Thoracic aorta (tissue), 2 donors: ENCODE measurements around the gene PLVAP. TPM values are rescaled to one million over a fixed set of nuclear protein-coding genes. Genes with fewer than 3 reads are reported as not detected.

Experiments
- ATAC-seq: fragments of 150-250 bp; one replicate; pipeline ENCODE4 v1.8.0; 2017; ENCODE audit warnings: low read depth; ENCODE audit not compliant: insufficient number of reproducible peaks, low FRiP score
- DNase-seq: peaks from one replicate; pipeline ENCODE4 v3.0.0-alpha.2; 2020; ENCODE audit warnings: low spot score
- H3K27ac ChIP-seq, 2 donors: fragments of 200-600 bp; sonication (generic); 1 replicate in 1 of 2; 2 replicates in 1 of 2; pipeline ENCODE4 v1.5.1; 2016; ENCODE audit warnings: mild to moderate bottlenecking in 2 of 2, moderate library complexity in 2 of 2
- H3K27me3 ChIP-seq: fragments of 200-600 bp; sonication (generic); replicated peaks from 2 replicates; pipeline ENCODE4 v1.6.0; 2016; ENCODE audit warnings: mild to moderate bottlenecking; ENCODE audit not compliant: insufficient read depth
- H3K36me3 ChIP-seq: fragments of 200-600 bp; sonication (generic); one replicate; pipeline ENCODE4 v1.5.1; 2016
- H3K4me1 ChIP-seq, 2 donors: fragments of 200-600 bp; sonication (generic); 1 replicate in 1 of 2; 2 replicates in 1 of 2; pipeline versions ENCODE4 v1.5.1 to v1.6.0; 2016; ENCODE audit warnings: low read depth in 2 of 2, mild to moderate bottlenecking in 1 of 2; ENCODE audit not compliant: control insufficient read depth in 1 of 2
- H3K4me3 ChIP-seq: fragments of 200-600 bp; sonication (generic); 2 replicates; pipeline ENCODE4 v1.5.1; 2016; ENCODE audit warnings: mild to moderate bottlenecking
- H3K9me3 ChIP-seq: fragments of 200-600 bp; sonication (generic); 2 replicates; pipeline ENCODE4 v1.5.1; 2016
- total RNA-seq, 2 donors: library from RNA; depleted of rRNA; stranded (reverse); fragments of >200 nt; gene quantifications; one replicate each; pipeline versions ENCODE4 v1.1.0 to v1.2.3, GENCODE V29; 2016
- TF ChIP-seq, protein P1 (sequence below): fragments of 200-600 bp; sonication (generic); IDR thresholded peaks from one replicate; pipeline ENCODE4 v1.5.1; 2019; ENCODE audit warnings: antibody characterized with exemption

Gene PLVAP
- total RNA-seq, 2 donors from 2014 or later, result 120 to 126 TPM

DNA sequence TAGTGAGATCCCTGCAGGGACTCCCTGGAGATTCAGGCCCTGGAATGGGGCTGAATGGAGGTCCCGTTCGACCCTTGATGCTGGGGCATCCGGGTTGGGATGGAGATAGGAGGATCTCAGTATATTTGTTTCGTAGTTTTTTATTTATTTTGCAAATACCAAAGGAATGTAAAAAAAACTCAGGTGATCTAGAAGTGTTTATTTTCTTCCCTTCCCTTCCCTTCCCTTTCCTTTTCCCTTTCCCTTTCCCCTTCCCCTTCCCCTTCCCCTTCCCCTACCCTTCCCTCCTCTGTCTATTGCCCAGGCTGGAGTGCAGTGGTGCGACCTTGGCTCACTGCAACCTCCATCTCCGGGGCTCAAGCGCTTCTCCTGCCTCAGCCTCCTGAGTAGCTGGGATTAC, 35.3 kb downstream of the PLVAP start:
- TF ChIP-seq, protein P1, sequence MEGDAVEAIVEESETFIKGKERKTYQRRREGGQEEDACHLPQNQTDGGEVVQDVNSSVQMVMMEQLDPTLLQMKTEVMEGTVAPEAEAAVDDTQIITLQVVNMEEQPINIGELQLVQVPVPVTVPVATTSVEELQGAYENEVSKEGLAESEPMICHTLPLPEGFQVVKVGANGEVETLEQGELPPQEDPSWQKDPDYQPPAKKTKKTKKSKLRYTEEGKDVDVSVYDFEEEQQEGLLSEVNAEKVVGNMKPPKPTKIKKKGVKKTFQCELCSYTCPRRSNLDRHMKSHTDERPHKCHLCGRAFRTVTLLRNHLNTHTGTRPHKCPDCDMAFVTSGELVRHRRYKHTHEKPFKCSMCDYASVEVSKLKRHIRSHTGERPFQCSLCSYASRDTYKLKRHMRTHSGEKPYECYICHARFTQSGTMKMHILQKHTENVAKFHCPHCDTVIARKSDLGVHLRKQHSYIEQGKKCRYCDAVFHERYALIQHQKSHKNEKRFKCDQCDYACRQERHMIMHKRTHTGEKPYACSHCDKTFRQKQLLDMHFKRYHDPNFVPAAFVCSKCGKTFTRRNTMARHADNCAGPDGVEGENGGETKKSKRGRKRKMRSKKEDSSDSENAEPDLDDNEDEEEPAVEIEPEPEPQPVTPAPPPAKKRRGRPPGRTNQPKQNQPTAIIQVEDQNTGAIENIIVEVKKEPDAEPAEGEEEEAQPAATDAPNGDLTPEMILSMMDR, result no peak
- H3K36me3 ChIP-seq, result peaks cover 9% of the 10 kb centered on the region
- DNase-seq, result no peak
- no peaks in the 10 kb centered on the region for H3K9me3 ChIP-seq
- no peak for ATAC-seq
- H3K27me3 ChIP-seq, result no peaks in the 10 kb centered on the region
- no peak overlapping the region for H3K27ac ChIP-seq
- H3K4me1 ChIP-seq, result peaks cover 7 to 24% of the 10 kb centered on the region in 2 donors
- H3K4me3 ChIP-seq, result no peak overlapping the region

DNA sequence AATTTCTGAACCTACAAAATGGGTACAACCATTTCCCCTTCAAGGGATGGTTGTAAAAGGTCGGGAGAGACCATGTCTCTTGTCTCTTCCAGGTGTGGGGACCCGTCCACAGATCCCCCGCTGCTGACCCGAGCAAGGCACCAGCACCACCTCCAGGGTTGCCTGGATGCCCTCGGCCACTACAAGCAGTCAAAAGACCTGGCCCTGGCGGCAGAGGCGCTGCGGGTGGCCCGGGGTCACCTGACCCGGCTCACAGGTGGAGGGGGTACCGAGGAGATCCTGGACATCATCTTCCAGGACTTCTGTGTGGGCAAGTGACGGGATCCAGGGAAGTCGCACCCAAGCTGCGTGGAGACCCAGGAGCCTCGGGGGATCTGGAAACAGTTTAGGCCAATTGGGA, 35.8 kb downstream of the PLVAP start:
- no peak overlapping the region for H3K27ac ChIP-seq

DNA sequence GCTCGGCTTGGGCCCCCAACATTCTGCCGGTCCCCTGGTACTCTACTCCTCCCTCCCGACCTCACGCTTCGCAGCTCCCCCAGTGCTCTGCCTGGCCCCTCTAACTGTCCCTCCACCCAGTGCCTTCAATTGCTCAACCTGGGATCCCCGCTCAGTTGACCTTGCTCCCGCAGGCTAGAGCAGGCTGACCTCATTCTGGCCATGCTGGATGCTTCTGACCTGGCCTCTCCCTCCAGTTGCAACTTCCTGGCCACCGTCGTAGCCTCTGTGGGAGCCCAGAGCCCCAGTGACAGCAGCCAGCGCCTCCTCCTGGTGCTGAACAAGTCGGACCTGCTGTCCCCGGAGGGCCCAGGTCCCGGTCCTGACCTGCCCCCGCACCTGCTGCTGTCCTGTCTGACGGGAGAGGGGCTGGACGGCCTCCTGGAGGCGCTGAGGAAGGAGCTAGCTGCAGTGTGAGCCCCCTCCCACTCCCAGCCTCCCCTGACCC, 36.2 kb downstream of the PLVAP start:
- H3K4me3 ChIP-seq, result no peak overlapping the region
- no peaks in the 10 kb centered on the region for H3K27me3 ChIP-seq
- no peak overlapping the region for H3K27ac ChIP-seq
- peaks cover 7 to 18% of the 10 kb centered on the region in 2 donors for H3K4me1 ChIP-seq
- DNase-seq (no peak), ATAC-seq (no peak)
- TF ChIP-seq, protein P1, result no peak
- H3K9me3 ChIP-seq, result no peaks in the 10 kb centered on the region
- peaks cover 9% of the 10 kb centered on the region for H3K36me3 ChIP-seq

More for the DNA sequence above, 35.8 kb downstream of the PLVAP start:
- DNase-seq (no peak), ATAC-seq (no peak)
- Histone ChIP-seq H3K36me3 (peaks cover 9% of the 10 kb centered on the region), H3K4me3 (no peak overlapping the region), H3K4me1 (peaks cover 7 to 19% of the 10 kb centered on the region in 2 donors), H3K9me3 (no peaks in the 10 kb centered on the region), H3K27me3 (no peaks in the 10 kb centered on the region)
- TF ChIP-seq, protein P1, result no peak

DNA sequence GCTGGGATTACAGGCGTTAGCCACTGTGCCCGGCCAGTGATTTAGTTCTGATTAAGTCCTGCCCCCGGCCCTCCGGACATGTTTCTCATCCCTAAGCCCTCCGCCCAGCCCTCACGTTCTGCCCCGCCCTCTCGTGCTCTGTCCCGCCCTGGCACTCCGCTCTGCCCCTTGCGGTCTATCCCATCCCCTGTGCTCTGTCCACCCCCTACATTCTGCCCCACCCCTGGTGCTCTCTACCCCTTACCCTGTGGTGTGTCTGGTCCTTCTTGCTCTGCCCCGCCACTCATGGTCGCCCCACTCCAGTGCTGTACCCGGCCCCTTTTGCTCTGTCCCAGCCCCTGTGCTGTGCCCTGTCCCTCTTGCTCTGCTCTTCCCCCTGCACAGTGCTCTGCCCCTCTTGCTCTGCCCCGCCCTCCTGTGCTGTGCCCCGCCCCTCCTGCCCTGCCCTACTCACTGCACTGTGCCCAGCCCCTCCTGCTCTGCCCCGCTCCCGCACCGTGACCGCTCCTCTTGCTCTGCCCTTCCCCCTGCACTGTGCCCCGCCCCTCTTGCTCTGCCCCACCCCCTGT, 36.8 kb downstream of the PLVAP start:
- H3K36me3 ChIP-seq, result peaks cover 9% of the 10 kb centered on the region
- no peaks in the 10 kb centered on the region for H3K9me3 ChIP-seq
- H3K4me3 ChIP-seq, result no peak overlapping the region
- TF ChIP-seq, protein P1, result no peak
- no peak overlapping the region for H3K27ac ChIP-seq
- no peaks in the 10 kb centered on the region for H3K27me3 ChIP-seq
- peaks cover 9 to 23% of the 10 kb centered on the region in 2 donors for H3K4me1 ChIP-seq
- ATAC-seq (no peak), DNase-seq (no peak)

DNA sequence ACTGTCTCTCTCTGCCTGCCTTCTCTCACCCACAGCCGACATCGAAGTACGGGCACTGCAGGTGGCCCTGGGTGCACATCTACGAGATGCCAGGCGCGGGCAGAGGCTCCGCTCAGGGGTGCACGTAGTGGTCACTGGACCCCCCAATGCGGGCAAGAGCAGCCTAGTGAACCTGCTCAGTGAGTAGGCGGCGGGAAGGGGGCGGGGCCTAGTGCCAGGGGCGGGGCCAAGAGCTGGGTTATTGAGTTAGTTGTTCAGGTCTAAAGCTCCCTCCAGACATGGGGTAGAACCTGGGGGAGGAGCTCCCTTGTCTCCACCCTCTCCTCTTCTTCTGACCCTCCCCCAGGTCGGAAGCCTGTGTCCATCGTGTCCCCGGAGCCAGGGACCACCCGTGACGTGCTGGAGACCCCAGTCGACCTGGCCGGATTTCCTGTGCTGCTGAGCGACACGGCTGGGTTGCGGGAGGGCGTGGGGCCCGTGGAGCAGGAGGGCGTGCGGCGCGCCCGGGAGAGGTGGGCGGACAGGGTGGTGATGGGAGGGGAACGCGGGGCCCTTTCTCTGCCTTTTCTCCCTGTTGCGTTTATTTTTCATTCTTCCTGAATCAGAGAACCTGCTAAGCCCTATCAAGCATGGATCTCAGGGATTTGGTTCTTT, 37.9 kb downstream of the PLVAP start:
- DNase-seq, result no peak
- no peak for ATAC-seq
- no peaks in the 10 kb centered on the region for H3K9me3 ChIP-seq
- peaks cover 15 to 30% of the 10 kb centered on the region in 2 donors for H3K4me1 ChIP-seq
- H3K36me3 ChIP-seq, result peaks cover 9% of the 10 kb centered on the region
- TF ChIP-seq, protein P1, result no peak
- no peak overlapping the region for H3K27ac ChIP-seq
- H3K4me3 ChIP-seq, result no peak overlapping the region
- H3K27me3 ChIP-seq, result no peaks in the 10 kb centered on the region
